Activated CD4-positive, alpha-beta T cell treated with anti-CD3 and anti-CD28 coated beads for 4 hours (primary cell): ENCODE measurements around the gene ATP5PD.
A peak's percentile ranks its signal among the peaks of the same experiment; 100 is the strongest.
"Not testable (repeated sequence)": the region's sequence is repeated elsewhere in the genome, so short reads cannot be mapped to it uniquely, and the experiment has no call there.

ENCODE experiments used
- DNase-seq, 2 donors: peaks; one replicate each; pipeline ENCODE4 v3.0.0-alpha.2; 2020

ATP5PD gene

GRCh38 chr17:75048249-75048878 is 1.6 kb upstream of the ATP5PD start:
- DNase-seq: no peak

GRCh38 chr17:75047398-75048098 is 779 bp upstream of the ATP5PD start:
- DNase-seq: peak; percentile 29 to 38

- not testable (repeated sequence) for DNase-seq
Observed at GRCh38 chr17:75045946-75046406, 793 bp downstream of the ATP5PD start.

- DNase-seq: no peak
Observed at GRCh38 chr17:75044716-75045115, 2.1 kb downstream of the ATP5PD start.

- DNase-seq: not testable (repeated sequence)
Observed at GRCh38 chr17:75043789-75044188, 3.0 kb downstream of the ATP5PD start.

GRCh38 chr17:75041656-75042280 is 5.0 kb downstream of the ATP5PD start:
- DNase-seq: no peak

GRCh38 chr17:75039238-75039637 is 7.5 kb downstream of the ATP5PD start:
- no peak for DNase-seq

- peak; percentile 82 to 85 for DNase-seq
Observed at GRCh38 chr17:75036643-75037268, 10.0 kb downstream of the ATP5PD start.

GRCh38 chr17:75034236-75034908 is 12.4 kb downstream of the ATP5PD start:
- DNase-seq: peak; percentile 75 to 79

GRCh38 chr17:75033346-75034235 is 13.2 kb downstream of the ATP5PD start:
- peak; percentile 70 to 87 for DNase-seq

GRCh38 chr17:75032720-75033280 is 14.0 kb downstream of the ATP5PD start:
- DNase-seq: no peak

- DNase-seq: peak; percentile 59 to 65
Observed at GRCh38 chr17:75031972-75032719, 14.6 kb downstream of the ATP5PD start.

GRCh38 chr17:75030161-75030560 is 16.6 kb downstream of the ATP5PD start:
- DNase-seq: no peak

GRCh38 chr17:75026650-75027049 is 20.1 kb downstream of the ATP5PD start:
- not testable (repeated sequence) for DNase-seq

- not testable (repeated sequence) for DNase-seq
Observed at GRCh38 chr17:75025398-75025734, 21.4 kb downstream of the ATP5PD start.

- DNase-seq: no peak
Observed at GRCh38 chr17:75024686-75025397, 21.9 kb downstream of the ATP5PD start.

GRCh38 chr17:75020331-75021110 is 26.2 kb downstream of the ATP5PD start:
- no peak for DNase-seq

GRCh38 chr17:75019710-75020109 is 27.1 kb downstream of the ATP5PD start:
- DNase-seq: no peak

GRCh38 chr17:75019146-75019545 is 27.6 kb downstream of the ATP5PD start:
- DNase-seq: no peak
